GM08714 (cell line): ENCODE results near the gene ALDOB.
A peak's percentile ranks its signal among the peaks of the same experiment; 100 is the strongest.
"Not testable (repeated sequence)": the region's sequence is repeated elsewhere in the genome, so short reads cannot be mapped to it uniquely, and the experiment has no call there.

Experiments used
- H3K4me3 ChIP-seq: fragments of 200-500 bp; sonication (Bioruptor generic); 2 replicates; pipeline ENCODE4 v1.5.1; 2014; ENCODE audit warnings: mild to moderate bottlenecking, low read length, inconsistent platforms
- ZNF274 ChIP-seq: IDR thresholded peaks from 2 replicates; pipeline ENCODE4 v1.6.1; 2012; ENCODE audit warnings: mild to moderate bottlenecking, low read depth, low read length

Gene ALDOB

DNA sequence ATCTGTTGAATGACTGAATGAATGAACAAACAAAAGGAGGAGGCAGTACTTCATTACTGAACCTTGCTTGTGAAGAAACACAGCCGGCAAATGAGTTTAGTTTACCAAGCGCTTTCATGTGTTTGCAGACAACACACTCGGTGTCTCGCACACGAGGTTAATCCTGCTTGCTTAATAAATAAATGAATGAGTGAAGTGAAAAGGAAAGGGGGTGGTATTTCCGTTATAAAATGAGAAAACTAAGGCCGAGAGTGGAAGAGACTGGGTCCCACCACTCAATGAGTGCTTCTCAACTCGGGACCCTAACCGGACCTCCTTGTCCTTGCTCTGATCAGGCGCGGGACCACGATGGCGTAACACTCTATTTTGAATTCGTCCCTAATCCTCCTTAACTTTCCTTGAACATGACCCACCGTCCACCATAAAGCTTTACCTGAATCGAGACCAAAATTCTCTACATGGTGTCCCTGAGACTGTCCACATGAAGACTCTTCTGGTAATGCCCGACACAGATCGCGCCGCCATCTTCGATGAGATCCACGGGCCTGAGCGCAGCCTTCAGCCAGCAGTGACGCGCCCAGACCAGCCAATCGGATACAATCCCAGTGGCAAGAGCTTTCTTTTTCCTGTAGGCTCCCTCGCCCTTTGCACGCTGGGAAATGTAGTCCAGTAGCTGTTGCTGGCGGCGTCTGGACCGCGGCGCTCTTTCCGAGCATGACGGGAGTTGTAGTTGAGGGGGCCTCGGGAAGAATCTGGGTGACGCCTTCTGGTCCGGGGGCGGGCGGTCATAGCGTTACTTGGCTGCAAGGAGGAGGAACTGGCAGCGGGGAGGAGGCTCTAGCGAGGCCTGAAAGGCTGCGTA lies 37.3 kb downstream of the ALDOB start, which contains the start of the genes MRPL50 and ZNF189:
MRPL50 (minus strand) TSS at position 551 of the 862 bp plus-strand sequence; CDS start at position 525, 26 bp downstream.
ZNF189 (plus strand) TSS at position 784 of the 862 bp plus-strand sequence. CDS start 306 bp downstream, outside the sequence.
- H3K4me3 ChIP-seq, result peak within 1 kb of the TSS; percentile 99
- no peak for TF ChIP-seq ZNF274

DNA sequence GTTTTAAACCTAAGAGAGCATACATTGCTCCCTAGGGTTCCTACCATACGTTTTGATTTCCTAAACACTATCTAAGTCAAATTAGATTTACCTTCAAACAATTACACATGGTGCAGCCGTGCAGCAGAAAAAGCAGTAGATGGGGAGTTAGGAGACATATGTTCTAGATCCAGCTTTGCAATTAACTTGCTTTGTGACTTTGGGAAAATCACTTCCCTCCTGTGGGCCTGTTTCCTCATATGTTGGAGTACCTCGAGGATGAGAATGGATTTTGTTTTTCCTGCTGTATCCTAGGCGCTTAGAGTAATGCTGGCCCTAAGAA lies 37.9 kb downstream of the ALDOB start:
- TF ChIP-seq ZNF274, result no peak
- peak overlapping the region; percentile 99 for H3K4me3 ChIP-seq

DNA sequence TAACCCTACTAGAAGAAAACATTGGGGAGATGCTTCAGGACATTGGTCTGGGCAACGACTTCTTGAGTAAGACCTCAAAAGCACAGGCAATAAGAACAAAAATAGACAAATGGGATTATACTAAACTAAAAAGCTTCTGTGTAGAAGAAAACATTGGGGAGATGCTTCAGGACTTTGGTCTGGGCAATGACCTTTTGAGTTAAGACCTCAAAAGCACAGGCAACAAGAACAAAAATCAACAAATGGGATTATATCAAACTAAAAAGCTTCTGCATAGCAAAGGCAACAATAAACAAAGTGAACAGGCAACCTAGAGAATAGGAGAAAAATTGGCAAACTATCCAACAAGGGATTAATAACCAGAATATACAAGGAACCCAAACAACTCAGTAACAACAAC lies 40.9 kb downstream of the ALDOB start:
- TF ChIP-seq ZNF274, result no peak
- H3K4me3 ChIP-seq, result no peak overlapping the region

DNA sequence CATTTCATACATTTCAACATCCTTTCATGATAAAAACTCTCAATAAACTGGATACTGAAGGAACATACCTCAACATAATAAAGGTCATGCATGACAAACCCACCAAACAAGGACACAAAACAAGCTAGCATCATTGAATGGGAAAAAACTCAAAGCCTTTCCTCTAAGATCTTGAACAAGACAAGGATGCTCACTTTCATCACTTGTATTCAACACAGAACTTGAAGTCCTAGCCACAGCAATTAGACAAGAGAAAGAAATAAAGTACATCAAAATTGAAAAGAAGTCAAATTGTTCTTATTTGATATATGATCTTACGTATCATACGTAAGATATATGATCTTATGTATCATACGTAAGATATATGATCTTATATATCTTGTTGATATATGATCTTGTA lies 42.4 kb downstream of the ALDOB start:
- no peak for TF ChIP-seq ZNF274
- no peak overlapping the region for H3K4me3 ChIP-seq

DNA sequence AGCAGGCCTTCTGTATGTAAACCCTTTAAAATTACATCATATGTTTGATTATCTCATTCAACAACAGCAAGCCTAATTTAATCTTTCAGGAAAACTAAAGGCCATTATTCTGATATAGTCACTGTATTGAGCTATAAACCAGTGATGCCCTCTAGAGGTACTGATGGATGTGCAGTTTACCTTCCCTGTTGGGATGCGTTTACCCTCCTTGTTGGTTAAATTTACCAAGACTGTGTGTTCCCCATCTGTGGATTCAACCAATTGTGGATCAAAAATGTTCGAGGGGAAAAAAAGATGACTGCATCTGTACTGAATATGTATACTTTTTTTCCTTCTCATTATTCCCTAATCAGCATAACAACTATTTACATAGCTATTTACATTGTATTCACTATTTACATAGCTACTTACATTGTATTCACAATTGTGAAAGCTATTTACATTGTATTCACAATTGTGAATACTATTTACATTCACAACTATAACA lies 47.0 kb downstream of the ALDOB start:
- H3K4me3 ChIP-seq, result no peak overlapping the region
- TF ChIP-seq ZNF274, result no peak

DNA sequence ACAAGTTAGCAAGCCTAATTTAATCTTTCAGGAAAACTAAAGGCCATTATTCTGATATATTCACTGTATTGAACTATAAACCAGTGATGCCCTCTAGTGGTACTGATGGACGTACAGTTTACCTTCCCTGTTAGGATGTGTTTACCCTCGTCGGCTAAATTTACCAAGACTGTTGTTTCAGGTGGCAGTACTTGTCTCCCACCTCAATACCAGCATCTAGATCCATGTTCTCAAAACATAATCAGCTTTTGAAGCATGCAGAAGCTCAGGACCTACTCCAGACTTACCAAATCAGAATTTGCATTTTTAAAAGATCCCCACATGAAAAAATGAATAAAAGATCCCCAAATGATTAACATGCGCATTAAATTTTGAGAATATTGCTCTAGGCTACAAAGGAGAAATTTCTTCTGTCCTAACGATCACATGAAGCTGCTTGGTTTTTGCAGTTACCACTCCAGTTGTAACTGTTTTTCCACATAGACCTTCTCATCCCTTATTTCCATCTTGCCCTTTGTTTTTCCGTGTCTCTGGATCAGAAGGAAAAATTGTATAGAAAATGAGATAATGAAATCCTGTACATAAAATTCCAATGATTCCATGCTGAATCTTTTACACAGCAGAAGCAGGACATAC lies 47.6 kb downstream of the ALDOB start:
- TF ChIP-seq ZNF274, result no peak

DNA sequence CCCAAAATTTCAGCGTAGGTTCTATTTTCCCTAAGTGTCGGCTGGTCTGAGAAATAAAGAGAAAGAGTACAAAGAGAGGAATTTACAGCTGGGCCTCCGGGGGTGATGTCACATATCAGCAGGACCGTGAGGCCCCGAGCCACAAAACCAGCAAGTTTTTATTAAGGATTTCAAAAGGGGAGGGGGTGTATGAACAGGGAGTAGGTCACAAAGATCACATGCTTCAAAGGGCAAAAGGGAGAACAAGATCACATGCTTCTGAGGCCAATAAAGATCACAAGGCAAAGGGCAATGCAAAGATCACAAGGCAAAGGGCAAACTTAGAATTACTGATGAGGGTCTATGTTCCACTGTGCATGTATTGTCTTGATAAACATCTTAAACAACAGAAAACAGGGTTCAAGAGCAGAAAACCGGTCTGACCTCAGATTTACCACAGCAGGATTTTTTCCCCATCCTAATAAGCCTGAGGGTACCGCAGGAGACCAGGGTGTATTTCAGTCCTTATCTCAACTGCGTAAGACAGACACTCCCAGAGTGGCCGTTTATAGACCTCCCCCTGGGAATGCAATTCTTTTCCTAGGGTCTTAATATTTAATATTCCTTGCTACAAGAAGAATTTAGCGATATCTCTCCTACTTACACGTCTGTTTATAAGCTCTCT lies 50.6 kb downstream of the ALDOB start, which contains the start of gene BAAT:
BAAT (minus strand) TSS at position 134 of the 664 bp plus-strand sequence. CDS start 13,602 bp downstream, outside the sequence.
- H3K4me3 ChIP-seq, result not testable (repeated sequence)

More for the DNA sequence above, 47.6 kb downstream of the ALDOB start:
- no peak overlapping the region for H3K4me3 ChIP-seq

DNA sequence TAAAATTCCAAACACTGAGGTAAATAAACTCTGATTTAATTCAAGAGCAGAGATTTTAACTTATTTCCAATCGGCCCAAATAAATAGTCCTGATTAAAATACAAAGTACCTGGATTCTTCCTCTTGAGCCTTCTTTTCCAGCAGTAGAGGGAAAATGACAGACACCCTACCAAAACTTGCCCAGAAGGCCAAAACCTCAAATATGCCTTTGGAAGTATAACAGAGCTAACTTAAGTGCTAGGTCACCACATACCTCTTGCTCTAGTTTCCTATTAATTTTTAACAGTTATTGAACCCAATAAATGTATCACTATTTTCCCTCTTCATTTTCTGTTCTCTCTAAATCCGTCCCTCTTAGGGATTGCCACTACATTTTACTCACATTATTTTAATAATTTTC lies 52.2 kb downstream of the ALDOB start:
- H3K4me3 ChIP-seq, result no peak overlapping the region
- TF ChIP-seq ZNF274, result no peak

DNA sequence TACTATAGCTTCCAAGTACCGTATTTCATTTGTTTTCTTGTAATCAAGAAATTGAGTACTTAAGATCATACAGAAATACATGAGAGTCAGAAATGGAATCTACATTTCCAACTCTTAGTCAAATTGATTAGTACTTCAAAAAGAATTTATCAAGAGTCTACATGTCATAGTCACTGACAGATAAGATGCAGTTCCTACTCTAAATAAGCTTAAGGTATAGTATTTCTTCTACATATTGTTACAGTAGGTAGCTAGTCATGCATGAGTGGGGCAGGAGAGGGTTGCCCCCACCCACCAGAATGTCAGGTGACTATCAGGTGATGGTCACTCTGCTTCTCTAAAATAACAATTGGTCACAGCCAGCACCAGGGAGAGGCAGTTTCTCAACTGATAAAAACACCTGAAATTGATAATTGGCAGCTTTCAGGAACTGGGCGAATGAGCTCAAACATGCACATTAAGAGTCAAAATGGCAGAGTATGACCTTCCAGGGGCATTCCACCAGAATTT lies 53.7 kb downstream of the ALDOB start:
- TF ChIP-seq ZNF274, result no peak
- H3K4me3 ChIP-seq, result no peak overlapping the region

DNA sequence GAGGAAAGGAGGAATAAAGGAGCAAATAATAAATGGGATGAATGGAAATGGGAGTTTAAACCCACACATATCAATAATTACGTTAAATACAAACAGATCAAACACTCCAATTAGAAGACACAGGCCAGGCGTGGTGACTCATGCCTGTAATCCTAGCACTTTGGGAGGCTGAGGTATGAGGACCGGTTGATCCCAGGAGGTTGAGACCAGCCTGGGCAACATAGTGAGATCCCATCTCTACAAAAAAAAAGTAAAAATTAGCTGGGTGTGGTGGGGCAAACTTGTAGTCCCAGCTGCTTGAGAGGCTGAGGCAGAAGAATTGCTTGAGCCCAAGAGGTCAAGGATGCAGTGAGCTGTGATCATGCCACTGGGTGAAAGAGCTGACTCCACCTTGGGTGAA lies 54.5 kb downstream of the ALDOB start:
- H3K4me3 ChIP-seq, result no peak overlapping the region
- no peak for TF ChIP-seq ZNF274

DNA sequence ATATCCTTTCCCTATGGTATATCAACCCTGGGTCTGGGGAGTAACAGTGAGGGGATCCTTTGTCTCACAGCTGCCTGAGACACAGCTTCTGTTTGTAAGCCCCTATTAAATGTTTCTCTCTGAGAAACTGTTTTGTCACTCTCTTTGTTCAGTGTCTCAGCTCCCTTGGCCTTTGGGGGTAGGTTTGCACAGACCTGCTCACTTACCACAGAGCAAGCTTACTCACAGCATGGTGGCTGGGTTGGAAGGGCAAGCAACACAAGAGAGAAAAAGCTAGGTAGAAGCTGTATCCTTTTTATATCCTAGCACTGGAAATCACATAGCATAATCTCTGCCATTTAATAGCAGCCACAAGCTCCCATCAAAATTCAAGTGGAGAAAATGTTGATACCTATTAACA lies 55.3 kb downstream of the ALDOB start:
- no peak for TF ChIP-seq ZNF274
- no peak overlapping the region for H3K4me3 ChIP-seq

DNA sequence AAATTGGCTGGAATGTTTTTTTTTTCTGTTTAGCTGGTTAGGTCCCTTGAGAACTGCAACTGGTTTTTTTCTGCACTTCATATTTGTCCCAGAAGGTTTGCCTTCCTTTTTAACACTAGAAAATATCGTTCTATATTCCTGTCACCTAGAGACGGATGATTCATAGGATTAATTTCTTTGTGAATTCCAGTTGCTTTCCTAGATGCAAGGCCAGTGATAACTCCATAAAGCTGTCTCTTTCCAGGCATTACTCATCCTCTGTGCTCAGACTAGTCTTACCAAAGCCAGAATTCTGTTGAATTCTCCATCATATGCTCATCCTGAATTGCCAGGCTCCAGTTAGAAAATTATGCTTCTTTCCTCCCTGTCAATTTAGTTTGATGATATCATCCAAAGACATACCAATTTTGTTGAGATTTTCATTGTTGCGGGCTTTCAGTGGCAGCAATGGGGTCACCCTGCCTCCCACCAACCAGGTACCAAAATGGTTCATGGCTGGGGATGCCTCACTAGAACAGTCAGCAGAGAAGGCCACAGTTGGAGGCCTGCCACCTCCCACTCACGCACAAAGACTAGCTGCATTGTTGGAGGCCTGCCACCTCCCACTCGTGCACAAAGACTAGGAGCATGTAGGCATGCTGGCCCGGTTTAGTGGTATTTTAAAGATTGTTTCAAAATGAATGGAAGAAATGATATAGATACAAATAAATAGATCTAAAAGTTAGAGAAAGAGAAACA lies 59.3 kb downstream of the ALDOB start:
- H3K4me3 ChIP-seq, result no peak overlapping the region
- TF ChIP-seq ZNF274, result no peak

DNA sequence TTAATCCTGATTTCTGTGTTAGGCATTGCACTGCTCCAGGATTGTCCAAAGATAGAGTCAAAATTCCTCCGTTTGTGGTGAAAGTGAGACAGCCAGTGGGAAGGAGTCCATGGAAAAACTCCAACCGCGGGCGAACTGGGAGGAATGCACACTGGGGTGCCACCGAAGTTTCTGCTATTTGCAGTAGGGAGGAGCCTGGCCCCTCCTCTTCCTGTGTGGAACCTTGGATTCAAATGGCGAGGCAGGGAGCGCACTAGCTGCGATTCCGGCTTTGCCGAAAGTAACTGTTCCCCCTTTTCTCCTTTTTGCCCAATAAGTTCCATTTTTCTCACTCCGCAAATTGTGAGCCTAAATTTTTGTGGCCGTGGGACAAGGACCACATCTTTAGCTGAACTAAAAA lies 60.0 kb downstream of the ALDOB start:
- no peak overlapping the region for H3K4me3 ChIP-seq
- no peak for TF ChIP-seq ZNF274
